Measurements from ENCODE around the gene PGGT1B.

- no peak for TF ChIP-seq TAF1 (IDR thresholded peaks at IDR 0.05; ENCODE audit: low read depth)
- no peak for TF ChIP-seq POLR2AphosphoS5 (IDR thresholded peaks at IDR 0.05)
- TF ChIP-seq CTCF (IDR thresholded peaks at IDR 0.05; ENCODE audit: poor library complexity, severe bottlenecking), result no peak
- TF ChIP-seq EZH2 (IDR thresholded peaks at IDR 0.05; ENCODE audit: borderline replicate concordance, insufficient read depth, low read length, poor library complexity, severe bottlenecking), result no peak
- TF ChIP-seq REST (IDR thresholded peaks at IDR 0.05; ENCODE audit: borderline replicate concordance), result no peak
- TF ChIP-seq RAD21 (conservative IDR thresholded peaks at IDR 0.05), result no peak
- TF ChIP-seq EP300 (conservative IDR thresholded peaks at IDR 0.05; ENCODE audit: poor library complexity, severe bottlenecking), result no peak
- no peak for TF ChIP-seq SMC3 (conservative IDR thresholded peaks at IDR 0.05; ENCODE audit: poor library complexity)
These were observed 4.7 kb downstream of the PGGT1B start for GRCh38 chr5:115257981-115258380.

Data from neural cell (in vitro differentiated cells).